T-helper 2 cell treated with Interferon-gamma antibody and Interleukin-4, amounts not matched to agents 100 ng/mL and 5 ng/mL, for 36 hours (primary cell): ENCODE measurements around the gene APH1B. TPM values are rescaled to one million over a fixed set of nuclear protein-coding genes. Genes with fewer than 3 reads are reported as not detected.
"Not testable (repeated sequence)": the region's sequence is repeated elsewhere in the genome, so short reads cannot be mapped to it uniquely, and the experiment has no call there.

Source experiments
- intact Hi-C: fragments of 100-400 bp; cut with micrococcal nuclease; formaldehyde crosslinking; loops from one replicate; pipeline ENCODE4 v1.15.1; 2023
- total RNA-seq: library from RNA; stranded (reverse); gene quantifications from 2 replicates; pipeline ENCODE4 v1.2.3, GENCODE V29; 2022

APH1B gene
- total RNA-seq, 1 donor from 2014 or later, result 13.1 TPM

DNA sequence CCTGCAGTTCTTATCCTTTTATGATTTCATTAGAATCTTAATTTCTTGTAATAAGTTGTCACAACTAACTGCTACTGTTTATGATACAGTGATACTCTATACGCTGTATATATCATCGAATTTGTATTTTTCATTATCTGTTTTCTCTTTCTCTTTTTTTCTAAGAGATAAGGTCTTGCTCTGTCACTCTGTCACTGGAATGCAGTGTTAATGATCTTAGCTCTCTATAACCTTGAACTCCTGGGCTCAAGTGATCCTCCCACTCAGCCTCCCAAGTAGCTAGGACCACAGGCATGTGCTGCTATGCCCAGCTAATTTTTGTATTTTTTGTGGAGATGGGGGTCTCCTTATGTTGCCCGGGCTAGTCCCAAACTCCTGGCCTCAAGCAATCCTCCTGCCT lies 14.8 kb downstream of the APH1B start:
- intact Hi-C loops, result no loop called here

DNA sequence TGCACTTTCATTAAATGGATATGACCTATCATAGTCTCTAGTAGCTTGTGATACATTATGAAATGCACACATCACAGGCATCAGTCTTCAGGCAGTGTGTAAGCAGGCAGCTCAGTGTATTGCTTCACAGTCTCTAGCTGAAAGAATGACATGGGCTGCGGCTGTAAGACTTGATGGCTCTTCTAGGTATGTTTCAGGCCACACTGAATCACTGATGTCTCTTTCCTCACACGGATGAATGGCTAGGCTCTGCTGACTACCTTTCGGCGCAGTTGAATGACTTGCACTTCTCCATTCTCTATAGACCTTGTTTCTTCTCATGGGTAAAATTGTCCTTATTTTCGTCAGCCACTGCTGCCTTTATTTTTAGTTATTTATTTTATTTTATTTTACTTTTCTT lies 15.4 kb downstream of the APH1B start:
- intact Hi-C loops, result no loop called here

DNA sequence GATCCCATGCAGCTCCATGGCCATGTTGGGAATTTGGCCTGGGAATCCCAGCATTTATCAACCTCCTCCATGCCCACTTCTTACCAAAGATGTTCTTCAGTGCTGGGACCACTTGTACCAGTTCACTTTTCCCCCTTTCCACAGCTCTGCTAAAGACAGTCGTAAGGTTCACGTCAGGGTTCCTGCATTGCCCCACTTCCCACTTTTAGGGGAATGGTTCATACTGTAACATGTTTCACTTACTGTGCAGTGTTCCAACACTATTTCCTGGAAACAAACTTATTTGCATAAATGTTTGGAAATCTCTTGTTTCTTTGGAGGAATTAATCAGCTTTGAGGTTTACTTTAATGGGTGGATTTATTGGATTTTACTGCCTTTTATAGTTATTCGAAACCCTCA lies 17.0 kb downstream of the APH1B start:
- intact Hi-C loops, result no loop called here

DNA sequence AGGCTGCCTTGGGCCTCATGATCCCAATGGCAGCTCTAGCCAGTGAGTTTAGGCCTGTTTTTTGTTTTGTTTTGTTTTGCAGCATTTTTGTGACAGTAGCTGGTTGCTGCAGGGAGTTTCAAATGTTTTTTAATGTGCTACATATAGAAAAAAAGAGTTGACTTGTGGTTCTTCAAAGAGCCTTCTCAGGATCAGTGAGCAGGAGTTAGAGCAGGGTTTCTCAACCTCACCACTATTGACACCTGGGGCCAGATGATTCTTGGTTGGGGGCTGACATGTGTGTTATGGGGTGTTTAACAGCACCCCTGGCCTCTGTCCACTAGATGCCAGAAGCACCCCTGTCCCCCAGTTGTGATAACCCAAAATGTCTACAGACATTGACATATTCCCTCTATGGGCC lies 17.9 kb downstream of the APH1B start:
- intact Hi-C loops, result no loop called here

DNA sequence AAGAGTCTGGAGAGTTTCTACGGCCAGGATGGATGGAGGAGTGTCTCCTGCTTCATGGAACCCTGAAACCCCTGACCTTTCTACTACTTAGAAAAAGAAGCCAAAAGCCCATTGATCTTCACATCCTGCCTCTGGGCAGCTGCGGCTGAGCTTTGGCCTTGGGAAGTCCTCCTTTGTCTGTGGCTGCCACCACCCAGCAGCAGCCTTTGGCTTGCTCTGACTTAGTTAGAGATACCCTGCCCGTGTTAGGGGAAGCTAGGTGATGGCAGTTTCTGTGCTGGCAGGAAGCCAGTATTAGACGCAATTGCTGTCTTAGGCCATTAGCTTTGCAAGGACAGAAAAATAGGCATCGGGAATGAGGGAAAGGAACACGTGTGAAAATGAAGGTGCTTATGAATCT lies 18.8 kb downstream of the APH1B start:
- intact Hi-C loops, result no loop called here

DNA sequence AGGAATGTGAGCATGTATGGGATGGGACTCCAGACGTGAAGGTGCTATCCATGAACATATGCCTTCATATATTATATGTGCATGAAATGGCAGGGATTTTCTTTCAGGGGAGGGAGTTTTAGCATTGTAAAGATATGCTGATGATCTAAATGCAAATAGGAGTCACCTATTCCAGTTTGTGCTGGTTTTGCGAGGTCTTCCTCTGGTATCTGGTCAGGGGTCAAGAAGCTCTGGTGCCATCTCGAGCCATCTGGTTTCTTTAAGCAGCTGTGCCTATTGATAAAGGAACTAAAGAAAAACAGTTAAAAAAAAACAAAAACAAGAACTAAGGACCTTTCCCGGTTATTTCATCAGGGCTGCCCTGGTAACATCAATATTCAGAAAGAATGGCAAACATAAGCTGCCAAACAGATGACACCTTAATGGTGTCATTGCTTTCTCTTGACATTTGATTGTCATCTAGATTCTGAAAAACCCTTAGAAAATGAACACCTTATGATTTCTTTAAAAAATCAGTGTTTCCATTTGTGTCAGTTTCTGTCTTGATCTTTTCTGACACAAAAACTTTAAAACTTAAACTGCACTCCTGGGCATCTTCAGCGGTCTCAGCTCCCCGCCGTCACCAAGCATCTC lies 22.7 kb downstream of the APH1B start:
- intact Hi-C loops, result no loop called here

DNA sequence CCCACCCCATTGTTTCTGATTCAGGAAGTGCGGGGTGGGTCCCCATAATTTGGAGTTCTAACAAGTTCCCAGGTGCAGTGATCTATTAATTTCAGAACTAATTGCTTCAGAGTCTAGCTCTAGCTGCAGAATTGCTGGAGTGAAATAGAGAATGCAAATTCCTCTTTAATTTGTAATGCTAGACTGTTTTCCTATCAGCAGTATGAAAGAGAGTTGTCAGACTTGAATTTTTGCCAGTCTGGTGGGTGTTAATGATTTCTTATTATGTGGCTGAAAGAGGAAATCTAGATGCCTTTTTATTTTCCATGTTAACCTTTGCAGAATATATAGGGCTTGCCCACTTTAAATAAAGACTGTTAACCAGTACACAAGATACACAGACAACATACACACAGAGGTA lies 23.7 kb downstream of the APH1B start:
- intact Hi-C loops, result no loop called here

DNA sequence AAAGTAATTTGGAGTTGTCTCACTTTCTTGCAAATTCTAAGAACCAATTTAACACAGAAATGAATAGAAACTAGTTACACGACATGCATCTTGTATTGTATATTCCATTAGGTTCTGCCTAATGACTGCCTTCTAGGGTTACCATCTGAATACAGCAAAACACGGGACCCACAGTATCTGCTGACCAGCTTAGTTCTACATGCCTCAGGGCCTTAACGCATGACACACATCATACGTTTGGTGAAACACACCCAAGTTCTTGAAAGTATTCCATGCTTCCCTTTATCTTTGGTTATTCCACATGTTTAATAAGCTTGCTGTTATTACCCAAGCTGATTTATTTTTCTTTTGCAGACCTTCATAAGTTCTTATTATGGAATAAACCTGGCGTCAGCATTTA lies 27.9 kb downstream of the APH1B start:
- intact Hi-C loops, result no loop called here

DNA sequence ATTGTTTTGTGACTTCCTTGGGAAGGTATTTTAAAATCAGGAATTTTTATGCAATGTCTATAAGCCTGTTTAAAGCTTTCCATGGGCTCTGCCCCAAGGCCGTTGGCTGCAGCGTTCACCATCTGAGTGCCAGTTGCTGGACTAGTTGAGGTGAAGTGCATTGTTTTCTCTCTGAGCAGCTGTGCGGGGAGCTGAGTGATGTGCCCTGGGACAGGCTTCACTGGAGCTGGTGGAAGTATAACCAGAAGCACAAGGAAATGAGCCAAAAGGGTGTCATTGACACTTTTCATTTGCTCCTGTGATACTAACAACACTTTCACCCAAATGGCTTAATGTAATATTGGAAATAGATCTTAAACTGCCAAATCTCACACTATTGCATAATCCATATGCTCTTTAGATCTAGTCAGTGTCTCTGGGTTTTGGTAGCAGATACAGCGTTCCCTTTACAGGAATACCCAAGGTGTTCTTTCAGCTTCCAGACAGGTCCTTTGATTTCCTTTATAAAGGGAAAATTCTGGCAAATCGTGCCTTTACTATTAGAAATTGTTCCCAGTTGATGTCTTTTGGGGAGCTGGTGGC lies 29.2 kb downstream of the APH1B start:
- intact Hi-C loops, result no loop called here

DNA sequence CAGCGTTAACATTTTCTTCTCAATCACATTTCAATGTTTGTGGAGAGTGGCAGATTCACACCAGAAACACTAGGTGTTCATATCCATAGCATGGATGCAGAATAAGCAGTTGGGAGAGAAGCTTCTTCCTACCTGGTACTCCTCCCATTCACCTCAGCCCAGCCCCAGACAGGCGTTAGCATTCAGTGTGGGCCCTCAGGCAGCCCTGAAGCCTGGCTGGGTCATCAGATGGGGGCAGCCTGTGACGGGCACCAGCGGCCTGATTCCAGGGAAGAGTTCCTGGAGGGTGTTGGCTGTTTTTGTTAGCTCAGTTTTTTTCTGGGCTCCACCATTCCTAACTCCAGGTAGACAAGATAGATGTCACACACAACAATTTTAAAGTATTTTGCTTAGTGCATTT lies 31.1 kb downstream of the APH1B start:
- intact Hi-C loops, result no loop called here

DNA sequence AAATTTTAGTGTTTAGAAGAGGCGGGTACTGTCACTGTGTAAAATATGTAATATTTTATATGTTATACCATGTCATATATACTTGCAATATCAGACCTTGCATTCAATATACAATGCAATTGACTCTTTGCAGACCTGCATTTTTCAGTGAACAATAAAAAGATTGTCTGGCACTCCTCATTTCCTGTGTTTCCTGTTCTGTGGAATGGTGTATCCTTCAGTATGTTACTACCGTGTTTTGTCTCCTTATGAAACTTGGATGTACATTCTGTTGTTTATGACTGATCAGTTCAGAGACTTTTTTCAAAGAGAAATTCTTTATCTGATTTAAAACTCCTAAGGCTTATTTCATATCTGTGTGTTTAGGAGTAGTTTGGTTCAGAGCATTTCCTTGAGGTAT lies 31.5 kb downstream of the APH1B start:
- intact Hi-C loops, result no loop called here

DNA sequence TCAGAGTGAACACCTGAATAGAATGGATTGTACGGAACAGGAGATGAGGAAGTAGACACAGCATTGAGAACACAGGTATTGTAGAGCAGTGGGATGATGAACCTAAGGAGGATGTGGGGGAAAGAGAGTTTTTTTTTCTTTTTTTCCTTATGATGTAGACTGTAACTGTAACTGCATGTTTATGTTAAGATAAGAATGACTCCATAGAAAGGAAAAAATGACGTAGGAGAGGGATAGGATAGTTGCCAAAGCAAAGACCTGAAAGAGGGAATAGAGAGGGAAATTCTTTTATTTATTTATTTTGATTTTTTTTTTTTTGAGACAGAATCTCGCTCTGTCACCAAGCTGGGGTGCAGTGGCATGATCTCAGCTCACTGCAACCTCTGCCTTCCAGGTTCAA lies 33.2 kb downstream of the APH1B start:
- intact Hi-C loops, result no loop called here

DNA sequence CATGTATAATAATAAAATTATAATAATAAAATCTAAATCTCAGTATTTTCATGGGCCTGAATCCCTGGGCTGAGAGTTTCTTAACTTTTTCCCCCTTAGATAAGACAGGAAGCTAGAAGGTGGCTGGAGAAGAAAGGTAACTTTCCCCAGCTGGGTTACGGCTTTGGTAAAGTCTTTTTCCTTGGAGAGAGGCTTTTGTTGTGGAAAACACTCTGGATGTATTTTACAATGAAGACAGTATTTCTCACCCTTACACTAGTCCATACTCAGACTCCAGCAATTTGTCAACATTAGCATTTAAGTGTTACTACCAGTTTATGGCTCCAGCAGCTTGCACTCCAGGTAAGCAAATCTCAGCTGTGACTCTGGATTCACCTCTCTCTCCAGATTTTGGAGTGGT lies 34.9 kb downstream of the APH1B start:
- intact Hi-C loops, result no loop called here

DNA sequence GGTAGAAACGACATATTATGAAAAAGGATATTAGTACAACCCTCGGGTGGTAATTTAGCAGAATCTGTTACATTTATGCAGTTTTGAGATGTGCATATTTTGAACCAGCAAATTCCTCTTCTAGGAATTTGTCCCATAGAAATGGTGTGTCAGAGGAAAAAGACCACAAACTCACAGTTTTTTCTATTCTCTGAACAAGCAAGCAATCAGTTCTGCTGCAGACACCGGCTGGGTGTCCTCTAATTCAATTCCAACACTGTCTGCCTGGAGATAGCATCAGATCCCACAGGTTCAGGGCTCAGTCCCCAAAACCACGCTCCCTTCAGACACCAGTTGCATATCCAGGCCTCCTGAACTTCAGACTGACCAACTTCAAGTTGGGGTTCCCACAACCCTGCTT lies 36.4 kb downstream of the APH1B start:
- intact Hi-C loops, result no loop called here

DNA sequence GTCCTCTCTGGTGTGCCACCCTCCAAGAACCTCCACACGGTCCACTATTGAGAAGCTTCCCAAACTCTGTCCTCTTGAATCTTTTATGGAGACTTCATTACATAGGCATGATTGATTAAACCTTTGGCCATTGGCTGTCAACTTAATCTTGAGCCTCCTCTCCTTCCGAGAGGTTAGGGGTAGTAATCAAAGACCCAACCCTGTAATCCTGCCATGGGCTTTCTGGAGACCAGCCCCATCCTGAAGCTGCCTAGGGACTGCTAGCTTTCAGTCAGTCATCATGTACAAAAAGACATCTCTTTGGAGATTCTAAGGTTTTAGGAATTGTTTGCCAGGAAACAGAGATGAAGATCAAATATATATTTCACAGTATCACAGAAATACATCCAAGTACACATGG lies 37.0 kb downstream of the APH1B start:
- intact Hi-C loops, result no loop called here

DNA sequence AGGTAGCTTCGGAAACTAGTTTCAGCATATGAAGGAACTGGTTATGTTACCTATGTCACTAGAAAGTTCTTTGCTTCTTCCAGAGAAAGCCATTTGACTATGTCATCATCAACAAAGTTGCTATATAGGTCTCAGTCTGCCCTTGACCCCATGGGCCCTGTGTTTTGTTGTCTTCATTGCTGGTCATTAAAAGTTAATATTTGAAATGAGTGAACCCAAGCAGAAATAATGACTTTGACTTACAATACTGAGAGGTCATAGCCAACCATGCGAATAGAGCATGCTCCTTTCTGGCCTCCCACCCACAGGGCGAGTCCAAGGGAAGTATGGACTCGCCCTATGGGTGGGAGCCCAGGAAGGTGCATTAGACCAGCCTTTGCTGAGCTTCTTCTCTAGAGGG lies 40.9 kb downstream of the APH1B start:
- intact Hi-C loops, result no loop called here

DNA sequence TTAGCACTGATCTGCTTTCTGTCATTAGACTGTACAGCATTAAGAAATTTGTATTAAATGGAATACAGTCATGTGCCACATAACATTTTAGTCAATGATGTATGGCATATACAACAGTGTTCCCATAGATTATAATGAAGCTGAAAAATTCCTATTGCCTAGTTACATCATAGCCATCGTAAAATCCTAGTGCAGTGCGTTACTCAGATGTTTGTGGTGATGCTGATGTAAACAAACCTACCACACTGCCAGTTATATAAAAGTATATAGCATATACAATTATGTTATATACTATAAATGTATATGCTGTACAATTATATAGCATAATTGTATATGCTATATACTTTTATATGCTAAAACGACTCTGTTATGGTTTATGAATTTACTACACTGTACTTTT lies 41.7 kb downstream of the APH1B start:
- intact Hi-C loops, result no loop called here

DNA sequence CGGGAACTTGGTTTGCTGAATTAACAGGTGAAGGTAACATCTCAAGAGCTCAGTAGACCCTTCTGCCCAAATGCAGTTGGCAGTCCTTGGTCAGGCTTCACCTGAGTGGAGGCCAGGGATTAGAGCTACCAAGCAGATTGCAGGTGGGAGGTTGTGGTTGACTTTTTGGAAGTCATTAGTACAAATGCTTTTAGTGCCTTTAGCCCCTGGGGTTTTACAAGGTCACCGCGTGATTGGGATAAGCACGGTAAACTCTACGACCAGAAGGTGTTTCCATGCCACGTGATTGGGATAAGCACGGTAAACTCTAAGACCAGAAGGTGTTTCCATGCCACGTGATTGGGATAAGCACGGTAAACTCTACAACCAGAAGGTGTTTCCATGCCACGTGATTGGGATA lies 43.0 kb downstream of the APH1B start:
- intact Hi-C loops, result not testable (repeated sequence)

DNA sequence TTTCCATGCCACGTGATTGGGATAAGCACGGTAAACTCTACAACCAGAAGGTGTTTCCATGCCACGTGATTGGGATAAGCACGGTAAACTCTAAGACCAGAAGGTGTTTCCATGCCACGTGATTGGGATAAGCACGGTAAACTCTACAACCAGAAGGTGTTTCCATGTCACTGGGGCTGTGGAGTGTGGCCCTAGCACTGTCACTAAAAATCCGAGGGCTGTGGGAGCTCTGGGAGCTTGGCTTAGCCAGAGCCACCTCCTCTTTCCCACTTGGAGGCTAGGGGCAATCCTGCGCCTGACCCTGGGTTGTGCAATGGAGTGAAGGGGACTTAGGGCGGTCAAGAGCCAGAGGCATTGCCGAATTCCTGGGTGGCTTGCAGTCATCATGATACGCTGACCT lies 43.6 kb downstream of the APH1B start:
- intact Hi-C loops, result not testable (repeated sequence)

DNA sequence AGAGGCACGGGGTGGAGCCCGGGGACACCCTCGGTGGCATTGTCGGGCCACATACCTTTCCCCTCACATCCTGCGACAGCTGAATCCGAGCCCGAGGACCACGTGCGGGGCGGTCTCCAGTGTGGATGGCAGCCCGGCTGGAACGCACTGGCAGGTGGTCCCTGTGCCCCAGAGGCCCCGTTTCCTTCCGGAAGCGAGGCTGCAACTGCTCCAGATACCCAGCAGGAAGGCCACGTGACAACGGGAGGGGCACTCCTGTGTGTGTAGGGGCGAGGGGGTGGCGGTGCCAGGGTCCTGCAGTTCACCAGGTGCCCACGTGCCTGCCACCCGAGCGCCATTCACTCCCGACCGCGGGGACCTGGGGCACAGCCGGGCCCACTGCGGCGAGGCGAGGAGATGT lies 44.1 kb downstream of the APH1B start:
- intact Hi-C loops, result no loop called here

DNA sequence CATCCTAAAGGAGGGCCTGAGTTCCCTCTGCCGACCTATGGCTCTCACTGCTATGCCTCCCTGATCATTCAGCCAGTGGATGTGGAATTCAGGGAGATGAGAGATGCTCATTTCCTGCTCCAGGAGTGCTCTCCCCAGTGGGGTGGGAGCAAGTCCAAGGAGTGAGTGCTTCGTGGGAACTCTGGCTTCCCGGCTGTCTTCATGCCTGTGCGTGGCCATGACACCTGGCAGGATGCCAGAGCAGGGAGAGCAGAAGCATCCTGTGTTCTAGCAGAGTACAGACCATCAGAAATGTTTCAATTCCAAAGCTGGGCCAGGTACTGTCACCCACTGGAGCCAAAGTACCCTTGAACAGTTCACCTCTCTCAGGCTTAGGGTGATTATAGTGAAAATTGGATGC lies 45.1 kb downstream of the APH1B start:
- intact Hi-C loops, result no loop called here

DNA sequence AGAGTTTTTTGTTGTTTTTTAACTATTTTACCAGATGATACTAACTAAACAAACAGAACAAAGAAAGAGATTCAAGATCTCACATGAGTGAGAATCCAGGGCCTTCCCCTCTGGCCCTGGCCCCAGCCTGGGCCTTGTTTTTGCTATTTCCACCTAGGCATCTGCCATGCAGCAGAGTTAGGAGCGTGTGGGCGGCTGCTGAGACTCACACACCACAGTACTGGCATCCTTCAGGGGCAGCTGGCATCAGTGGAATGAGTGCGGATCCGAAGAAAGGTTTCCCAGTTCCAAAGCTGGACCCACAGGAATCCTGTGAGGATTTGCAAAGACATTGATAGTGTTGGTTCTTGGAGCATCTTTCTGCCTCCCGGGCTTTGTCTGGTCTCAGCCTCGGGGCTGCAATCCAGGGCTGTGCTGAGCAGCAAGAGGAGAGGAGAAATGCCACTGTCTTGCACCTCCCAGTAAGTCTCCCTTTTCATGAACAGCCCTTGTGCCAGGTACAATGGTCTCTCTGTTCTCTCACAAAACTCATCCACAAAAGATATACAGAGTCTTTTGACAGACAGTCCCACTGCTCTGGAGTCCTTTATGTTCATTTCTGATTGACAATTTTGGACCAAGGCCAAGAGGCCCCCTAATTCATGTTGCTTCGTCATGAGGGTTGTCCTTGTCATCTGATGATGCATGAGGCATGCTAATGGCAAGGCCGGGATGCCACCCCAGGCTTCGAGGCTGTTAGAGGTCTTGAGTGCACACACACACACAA lies 46.6 kb downstream of the APH1B start:
- intact Hi-C loops, result no loop called here

DNA sequence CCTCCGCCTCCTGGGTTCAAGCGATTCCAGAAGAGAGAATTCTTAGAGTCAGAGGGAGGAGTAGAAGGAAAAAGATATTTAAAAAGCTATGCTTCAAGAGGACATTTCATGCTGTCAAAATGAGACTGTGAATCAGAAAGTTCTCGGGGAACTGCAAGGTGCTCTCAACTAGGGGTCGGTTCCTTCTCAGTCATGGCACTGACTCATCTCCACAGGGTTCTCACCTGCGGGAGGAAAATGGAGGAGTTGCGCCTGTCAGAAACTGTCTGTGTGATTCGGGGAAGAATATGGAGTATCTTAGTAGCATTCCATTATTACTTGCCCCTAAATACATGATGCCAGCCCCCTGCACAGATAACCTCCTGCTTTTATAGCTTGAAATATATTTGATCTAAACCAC lies 47.4 kb downstream of the APH1B start:
- intact Hi-C loops, result no loop called here
